ENCODE results near the gene PIK3C2B.

The PIK3C2B gene

DNA sequence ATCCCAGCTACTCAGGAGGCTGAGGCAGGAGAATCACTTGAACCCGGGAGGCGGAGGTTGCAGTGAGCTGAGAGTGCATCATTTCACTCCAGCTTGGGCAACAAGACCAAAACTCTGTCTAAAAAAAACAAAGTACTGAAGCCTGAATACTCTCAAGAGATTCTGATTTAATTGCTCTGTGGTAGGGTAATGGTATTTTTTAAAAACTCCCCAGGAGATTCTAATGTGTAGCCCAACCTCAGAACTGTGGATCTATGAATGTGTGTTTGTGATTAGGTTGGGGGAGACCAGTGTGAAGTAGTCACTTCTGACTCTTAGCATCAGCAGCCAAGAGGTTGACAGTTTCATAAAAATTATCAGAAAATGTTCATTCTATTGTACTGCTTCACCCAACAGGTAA lies 21.9 kb downstream of the PIK3C2B start:
- peaks cover 4% of the 10 kb centered on the region for H3K36me3 ChIP-seq (ENCODE audit: control insufficient read depth, insufficient read depth, low read length)
- H3K4me3 ChIP-seq (replicated peaks; ENCODE audit: low read depth, low read length) = no peak overlapping the region
- DNase-seq (ENCODE audit: extremely low read depth, insufficient read length) = no peak
- H3K27me3 ChIP-seq (replicated peaks; ENCODE audit: control insufficient read depth, insufficient read depth, low read length) = no peaks in the 10 kb centered on the region
- TF ChIP-seq CTCF (IDR thresholded peaks at IDR 0.05; ENCODE audit: insufficient read depth, low read length, poor library complexity, severe bottlenecking) = no peak

GRCh38 chr1:204471687-204472086 lies 22.9 kb downstream of the PIK3C2B start:
- no peak for DNase-seq (ENCODE audit: extremely low read depth, insufficient read length)
- Histone ChIP-seq H3K27me3 (replicated peaks; ENCODE audit: control insufficient read depth, insufficient read depth, low read length) (no peaks in the 10 kb centered on the region), H3K36me3 (ENCODE audit: control insufficient read depth, insufficient read depth, low read length) (peaks cover 3% of the 10 kb centered on the region), H3K4me3 (replicated peaks; ENCODE audit: low read depth, low read length) (no peak overlapping the region)
- TF ChIP-seq CTCF (IDR thresholded peaks at IDR 0.05; ENCODE audit: insufficient read depth, low read length, poor library complexity, severe bottlenecking) = no peak

DNA sequence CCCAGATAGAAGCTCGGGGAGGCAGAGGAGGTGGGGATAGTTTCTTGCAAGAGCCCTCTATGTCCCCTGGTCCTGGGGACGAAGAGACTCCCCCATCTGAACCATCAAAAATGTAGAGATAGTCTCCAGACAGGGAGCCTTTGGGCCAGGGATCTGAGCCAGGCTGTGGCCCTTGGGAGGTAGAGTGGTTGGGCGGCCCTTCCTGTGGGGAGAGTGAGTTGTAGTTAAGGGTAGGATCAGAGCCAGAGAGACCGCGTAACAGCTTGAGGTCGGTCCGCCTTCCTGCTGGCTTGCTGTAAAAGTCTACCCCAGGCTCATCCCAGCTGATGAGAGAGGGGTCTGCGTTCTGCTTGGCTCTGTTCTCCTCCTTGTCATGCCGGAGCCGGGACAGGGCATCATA lies 25.3 kb downstream of the PIK3C2B start:
- no peaks in the 10 kb centered on the region for H3K27me3 ChIP-seq (replicated peaks; ENCODE audit: control insufficient read depth, insufficient read depth, low read length)
- DNase-seq (ENCODE audit: extremely low read depth, insufficient read length) = no peak
- H3K4me3 ChIP-seq (replicated peaks; ENCODE audit: low read depth, low read length) = no peak overlapping the region
- no peak for TF ChIP-seq CTCF (IDR thresholded peaks at IDR 0.05; ENCODE audit: insufficient read depth, low read length, poor library complexity, severe bottlenecking)
- peaks cover 3% of the 10 kb centered on the region for H3K36me3 ChIP-seq (ENCODE audit: control insufficient read depth, insufficient read depth, low read length)

- no peaks in the 10 kb centered on the region for H3K27me3 ChIP-seq (replicated peaks; ENCODE audit: control insufficient read depth, insufficient read depth, low read length)
- no peak for TF ChIP-seq CTCF (IDR thresholded peaks at IDR 0.05; ENCODE audit: insufficient read depth, low read length, poor library complexity, severe bottlenecking)
- no peak overlapping the region for H3K4me3 ChIP-seq (replicated peaks; ENCODE audit: low read depth, low read length)
- H3K36me3 ChIP-seq (ENCODE audit: control insufficient read depth, insufficient read depth, low read length) = peaks cover 4% of the 10 kb centered on the region
- no peak for DNase-seq (ENCODE audit: extremely low read depth, insufficient read length)
These were observed 25.8 kb downstream of the PIK3C2B start for GRCh38 chr1:204468766-204469302.

DNA sequence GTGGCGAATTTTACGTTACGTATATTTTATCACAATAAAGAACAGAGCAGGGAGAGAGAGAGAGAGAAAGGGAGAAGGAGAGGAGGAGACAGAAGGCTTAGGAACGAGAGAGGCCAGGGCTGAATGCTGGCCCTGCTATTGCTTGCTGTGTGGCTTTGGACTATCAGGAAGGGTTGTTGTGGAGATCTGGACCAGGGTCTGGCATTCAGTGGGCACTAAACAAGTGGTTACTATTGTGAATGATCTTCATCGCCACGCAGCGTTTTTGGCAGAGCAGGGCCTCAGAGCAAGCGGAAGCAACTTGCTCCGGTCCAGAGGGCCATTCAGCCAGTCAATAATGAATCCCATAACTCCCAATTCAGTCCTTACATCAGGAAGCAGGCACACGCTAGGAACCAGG lies 26.4 kb downstream of the PIK3C2B start:
- TF ChIP-seq CTCF (IDR thresholded peaks at IDR 0.05; ENCODE audit: insufficient read depth, low read length, poor library complexity, severe bottlenecking) = no peak

More for the DNA sequence above, 26.4 kb downstream of the PIK3C2B start:
- no peak for DNase-seq (ENCODE audit: extremely low read depth, insufficient read length)
- Histone ChIP-seq H3K4me3 (replicated peaks; ENCODE audit: low read depth, low read length) (no peak overlapping the region), H3K36me3 (ENCODE audit: control insufficient read depth, insufficient read depth, low read length) (peaks cover 4% of the 10 kb centered on the region), H3K27me3 (replicated peaks; ENCODE audit: control insufficient read depth, insufficient read depth, low read length) (no peaks in the 10 kb centered on the region)

Data from GM06990 (cell line).